SK-N-SH treated with all-trans-retinoic acid at 6 μM for 48 hours (cell line): ENCODE measurements around the gene TNS3.

Source experiments
- ARNTL ChIP-seq: fragments of 450-650 bp; formaldehyde crosslinking; IDR thresholded peaks from 2 replicates; pipeline ENCODE4 v1.5.0; 2020; ENCODE audit warnings: low read depth, mild to moderate bottlenecking, moderate library complexity, borderline replicate concordance
- BACH2 ChIP-seq: fragments of 250-450 bp; sonication (Bioruptor Pico); IDR thresholded peaks from 2 replicates; pipeline ENCODE4 v1.9.0; 2021; ENCODE audit warnings: mild to moderate bottlenecking, borderline replicate concordance
- ESRRG ChIP-seq: fragments of 250-450 bp; sonication (Bioruptor Pico); IDR thresholded peaks from 2 replicates; pipeline ENCODE4 v1.6.1; 2021; ENCODE audit warnings: mild to moderate bottlenecking
- ISL1 ChIP-seq: fragments of 250-450 bp; sonication (Bioruptor Pico); IDR thresholded peaks from 2 replicates; pipeline ENCODE4 v2.1.2; 2022; ENCODE audit warnings: mild to moderate bottlenecking, moderate library complexity
- OSR1 ChIP-seq: fragments of 250-450 bp; sonication (Bioruptor Pico); IDR thresholded peaks from 2 replicates; pipeline ENCODE4 v1.8.0; 2022; ENCODE audit warnings: moderate library complexity, mild to moderate bottlenecking, inconsistent platforms
- RARB ChIP-seq: fragments of 250-450 bp; sonication (Bioruptor Pico); IDR thresholded peaks from 2 replicates; pipeline ENCODE4 v1.8.0; 2021; ENCODE audit warnings: mild to moderate bottlenecking, moderate library complexity
- SNAI2 ChIP-seq: fragments of 250-450 bp; sonication (Bioruptor Pico); IDR thresholded peaks from 2 replicates; pipeline ENCODE4 v1.5.0; 2020; ENCODE audit warnings: mild to moderate bottlenecking, moderate library complexity
- TOX ChIP-seq: fragments of 250-450 bp; sonication (Bioruptor Pico); IDR thresholded peaks from 2 replicates; pipeline ENCODE4 v1.8.0; 2021; ENCODE audit warnings: mild to moderate bottlenecking, moderate library complexity, borderline replicate concordance
- ZFP3 ChIP-seq: fragments of 250-450 bp; sonication (Bioruptor Pico); IDR thresholded peaks from 2 replicates; pipeline ENCODE4 v1.5.0; 2020; ENCODE audit warnings: mild to moderate bottlenecking, moderate library complexity
- ZFP30 ChIP-seq: fragments of 450-650 bp; formaldehyde crosslinking; IDR thresholded peaks from 2 replicates; pipeline ENCODE4 v1.5.0; 2022; ENCODE audit warnings: mild to moderate bottlenecking, moderate library complexity
- ZNF70 ChIP-seq: fragments of 450-650 bp; formaldehyde crosslinking; IDR thresholded peaks from 2 replicates; pipeline ENCODE4 v1.5.0; 2020; ENCODE audit warnings: mild to moderate bottlenecking, moderate library complexity
- ZNF8 ChIP-seq: fragments of 450-650 bp; formaldehyde crosslinking; IDR thresholded peaks from 2 replicates; pipeline ENCODE4 v1.5.0; 2020; ENCODE audit warnings: mild to moderate bottlenecking, moderate library complexity
- TF ChIP-seq, protein P1 (sequence below): fragments of 250-450 bp; sonication (Bioruptor Pico); IDR thresholded peaks from 2 replicates; pipeline ENCODE4 v1.5.0; 2020; ENCODE audit warnings: mild to moderate bottlenecking, moderate library complexity
- TF ChIP-seq, protein P2 (sequence below): fragments of 250-450 bp; sonication (Bioruptor Pico); IDR thresholded peaks from 2 replicates; pipeline ENCODE4 v1.8.0; 2020; ENCODE audit warnings: mild to moderate bottlenecking, moderate library complexity, borderline replicate concordance

DNA sequence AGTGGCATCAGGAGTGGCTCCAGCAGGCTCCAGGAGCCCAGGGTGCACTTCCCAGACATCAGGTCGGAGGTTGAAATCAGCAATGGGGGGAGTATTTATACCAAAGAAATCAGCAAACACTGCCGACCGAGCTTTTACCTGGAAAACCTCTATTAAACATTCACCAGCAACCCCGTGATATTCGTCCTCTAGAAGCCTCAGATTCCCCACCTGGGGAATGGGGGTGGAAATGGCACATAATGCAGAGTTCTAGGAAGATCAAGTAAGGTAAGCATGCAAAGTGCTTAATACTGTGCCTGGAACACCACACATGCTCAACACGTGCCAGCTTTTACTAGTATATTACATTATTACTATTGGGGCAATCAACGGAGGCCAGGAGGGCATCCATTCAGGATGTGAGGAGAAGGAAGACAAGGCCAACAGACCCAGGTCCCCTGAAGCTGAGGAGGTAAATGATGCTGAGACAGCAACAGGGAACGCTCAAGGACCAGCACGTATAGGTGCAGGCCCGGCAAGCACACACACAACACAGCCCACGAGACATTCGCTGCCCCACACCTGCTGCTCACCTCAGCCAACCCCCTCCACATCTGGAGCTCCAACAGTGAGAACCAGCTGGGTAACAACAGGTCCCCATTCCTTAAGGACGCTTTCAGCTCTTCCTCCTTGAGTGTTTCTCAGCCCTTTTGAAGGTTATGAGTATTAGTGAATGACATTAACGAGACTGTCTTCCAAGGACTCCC is 125.5 kb downstream of the TNS3 start:
- TF ChIP-seq, protein P1, sequence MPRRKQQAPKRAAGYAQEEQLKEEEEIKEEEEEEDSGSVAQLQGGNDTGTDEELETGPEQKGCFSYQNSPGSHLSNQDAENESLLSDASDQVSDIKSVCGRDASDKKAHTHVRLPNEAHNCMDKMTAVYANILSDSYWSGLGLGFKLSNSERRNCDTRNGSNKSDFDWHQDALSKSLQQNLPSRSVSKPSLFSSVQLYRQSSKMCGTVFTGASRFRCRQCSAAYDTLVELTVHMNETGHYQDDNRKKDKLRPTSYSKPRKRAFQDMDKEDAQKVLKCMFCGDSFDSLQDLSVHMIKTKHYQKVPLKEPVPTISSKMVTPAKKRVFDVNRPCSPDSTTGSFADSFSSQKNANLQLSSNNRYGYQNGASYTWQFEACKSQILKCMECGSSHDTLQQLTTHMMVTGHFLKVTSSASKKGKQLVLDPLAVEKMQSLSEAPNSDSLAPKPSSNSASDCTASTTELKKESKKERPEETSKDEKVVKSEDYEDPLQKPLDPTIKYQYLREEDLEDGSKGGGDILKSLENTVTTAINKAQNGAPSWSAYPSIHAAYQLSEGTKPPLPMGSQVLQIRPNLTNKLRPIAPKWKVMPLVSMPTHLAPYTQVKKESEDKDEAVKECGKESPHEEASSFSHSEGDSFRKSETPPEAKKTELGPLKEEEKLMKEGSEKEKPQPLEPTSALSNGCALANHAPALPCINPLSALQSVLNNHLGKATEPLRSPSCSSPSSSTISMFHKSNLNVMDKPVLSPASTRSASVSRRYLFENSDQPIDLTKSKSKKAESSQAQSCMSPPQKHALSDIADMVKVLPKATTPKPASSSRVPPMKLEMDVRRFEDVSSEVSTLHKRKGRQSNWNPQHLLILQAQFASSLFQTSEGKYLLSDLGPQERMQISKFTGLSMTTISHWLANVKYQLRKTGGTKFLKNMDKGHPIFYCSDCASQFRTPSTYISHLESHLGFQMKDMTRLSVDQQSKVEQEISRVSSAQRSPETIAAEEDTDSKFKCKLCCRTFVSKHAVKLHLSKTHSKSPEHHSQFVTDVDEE (CRISPR knock-in tag), result no peak
- TF ChIP-seq, protein P2, sequence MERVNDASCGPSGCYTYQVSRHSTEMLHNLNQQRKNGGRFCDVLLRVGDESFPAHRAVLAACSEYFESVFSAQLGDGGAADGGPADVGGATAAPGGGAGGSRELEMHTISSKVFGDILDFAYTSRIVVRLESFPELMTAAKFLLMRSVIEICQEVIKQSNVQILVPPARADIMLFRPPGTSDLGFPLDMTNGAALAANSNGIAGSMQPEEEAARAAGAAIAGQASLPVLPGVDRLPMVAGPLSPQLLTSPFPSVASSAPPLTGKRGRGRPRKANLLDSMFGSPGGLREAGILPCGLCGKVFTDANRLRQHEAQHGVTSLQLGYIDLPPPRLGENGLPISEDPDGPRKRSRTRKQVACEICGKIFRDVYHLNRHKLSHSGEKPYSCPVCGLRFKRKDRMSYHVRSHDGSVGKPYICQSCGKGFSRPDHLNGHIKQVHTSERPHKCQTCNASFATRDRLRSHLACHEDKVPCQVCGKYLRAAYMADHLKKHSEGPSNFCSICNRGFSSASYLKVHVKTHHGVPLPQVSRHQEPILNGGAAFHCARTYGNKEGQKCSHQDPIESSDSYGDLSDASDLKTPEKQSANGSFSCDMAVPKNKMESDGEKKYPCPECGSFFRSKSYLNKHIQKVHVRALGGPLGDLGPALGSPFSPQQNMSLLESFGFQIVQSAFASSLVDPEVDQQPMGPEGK (CRISPR knock-in tag), result no peak
- no peak for TF ChIP-seq TOX
- no peak for TF ChIP-seq OSR1 (CRISPR knock-in tag)
- no peak for TF ChIP-seq ZNF70 (CRISPR knock-in tag)
- no peak for TF ChIP-seq ZFP3 (CRISPR knock-in tag)
- TF ChIP-seq ZFP30, result no peak
- no peak for TF ChIP-seq RARB (CRISPR knock-in tag)
- TF ChIP-seq BACH2 (CRISPR knock-in tag), result no peak
- TF ChIP-seq ISL1 (CRISPR knock-in tag), result no peak
- TF ChIP-seq ESRRG, result no peak
- TF ChIP-seq ZNF8 (CRISPR knock-in tag), result no peak
- TF ChIP-seq ARNTL (CRISPR knock-in tag), result no peak
- no peak for TF ChIP-seq SNAI2
